Measurements from ENCODE around the gene TMBIM1.

DNA sequence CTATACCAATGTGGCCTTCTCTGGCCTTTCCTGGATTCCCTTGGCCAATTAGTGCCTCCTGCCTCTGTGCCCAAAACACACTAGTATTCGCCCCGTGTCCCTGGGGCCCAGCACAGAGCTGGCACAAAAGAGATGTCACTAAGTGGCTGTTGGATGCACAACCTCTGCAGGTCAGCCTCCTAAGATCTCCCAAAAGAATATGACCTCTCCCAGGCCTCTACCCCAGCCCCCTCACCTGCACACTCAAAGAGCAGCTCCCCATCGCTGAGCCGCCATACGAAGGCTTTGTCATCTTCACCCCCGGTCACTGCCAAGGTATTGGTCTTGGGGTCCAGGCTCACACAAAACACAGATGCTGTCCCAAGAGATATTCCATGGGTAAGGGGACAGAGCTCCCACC, 25.0 kb downstream of the TMBIM1 start:
- TF ChIP-seq POLR2A (IDR thresholded peaks at IDR 0.05) (no peak), CTCF (IDR thresholded peaks at IDR 0.05) (no peak)

Measured in thyroid gland (tissue), 4 donors.